NK-92 (cell line): ENCODE data around the gene FMN2.
"Not testable (repeated sequence)": the region's sequence is repeated elsewhere in the genome, so short reads cannot be mapped to it uniquely, and the experiment has no call there.

Source experiments
- DNase-seq: peaks from one replicate; lab custom pipeline; 2025; ENCODE audit not compliant: unreplicated experiment; lab: John Stamatoyannopoulos, UW

The FMN2 gene

GRCh38 chr1:240136402-240136801 lies 44.7 kb downstream of the FMN2 start:
- DNase-seq: no peak

GRCh38 chr1:240138867-240139266 lies 47.2 kb downstream of the FMN2 start:
- DNase-seq: no peak

DNA sequence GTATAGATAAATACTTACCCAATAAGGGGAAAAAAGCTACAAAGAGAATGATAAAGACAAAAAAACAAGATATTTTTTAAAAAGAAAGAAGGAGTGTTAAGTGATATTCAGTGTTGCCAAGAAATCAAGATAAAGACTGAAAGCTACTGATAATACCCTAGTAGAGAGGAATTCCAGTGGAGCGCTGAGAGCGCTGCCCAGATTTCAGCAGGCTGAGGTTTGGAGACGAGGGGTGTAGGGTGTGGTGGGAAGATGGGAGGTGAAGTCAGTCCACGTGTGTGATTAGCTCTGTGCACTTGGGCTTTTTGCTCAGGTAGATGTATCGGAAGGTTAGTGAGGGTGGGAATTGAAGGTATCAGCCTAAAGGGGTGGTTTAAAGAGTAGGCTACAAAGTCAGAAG lies 47.8 kb downstream of the FMN2 start:
- DNase-seq: no peak

GRCh38 chr1:240145120-240145519 lies 53.4 kb downstream of the FMN2 start:
- DNase-seq: no peak

GRCh38 chr1:240148333-240148732 lies 56.6 kb downstream of the FMN2 start:
- no peak for DNase-seq

DNA sequence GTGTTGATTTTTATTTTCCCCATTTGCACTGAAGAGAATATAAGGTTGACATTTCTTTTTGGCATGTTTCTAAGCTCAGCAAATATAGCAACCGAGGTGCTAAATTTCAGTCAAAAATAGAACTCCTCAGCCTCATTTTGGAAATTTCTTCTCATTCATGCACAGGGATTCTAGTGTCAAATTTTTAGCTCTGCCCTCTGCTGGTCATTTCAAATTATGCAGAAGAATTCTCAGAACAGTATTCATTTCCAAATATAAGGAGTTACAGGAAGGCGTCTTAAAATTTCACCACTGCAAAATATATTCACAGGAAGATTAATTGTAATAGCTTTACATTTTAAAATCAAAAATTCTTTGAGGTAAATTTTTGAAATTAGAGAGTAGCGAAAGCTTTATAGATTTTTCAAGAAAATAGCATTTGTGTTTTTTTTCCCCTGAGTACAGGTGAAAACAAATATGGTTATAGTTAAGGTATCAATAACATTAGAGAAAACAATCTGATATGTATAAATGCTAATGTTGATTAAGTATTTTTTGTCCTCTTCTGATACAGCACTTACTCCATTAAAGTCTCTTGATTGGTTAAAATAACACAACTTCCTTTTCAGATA lies 57.9 kb downstream of the FMN2 start:
- no peak for DNase-seq

DNA sequence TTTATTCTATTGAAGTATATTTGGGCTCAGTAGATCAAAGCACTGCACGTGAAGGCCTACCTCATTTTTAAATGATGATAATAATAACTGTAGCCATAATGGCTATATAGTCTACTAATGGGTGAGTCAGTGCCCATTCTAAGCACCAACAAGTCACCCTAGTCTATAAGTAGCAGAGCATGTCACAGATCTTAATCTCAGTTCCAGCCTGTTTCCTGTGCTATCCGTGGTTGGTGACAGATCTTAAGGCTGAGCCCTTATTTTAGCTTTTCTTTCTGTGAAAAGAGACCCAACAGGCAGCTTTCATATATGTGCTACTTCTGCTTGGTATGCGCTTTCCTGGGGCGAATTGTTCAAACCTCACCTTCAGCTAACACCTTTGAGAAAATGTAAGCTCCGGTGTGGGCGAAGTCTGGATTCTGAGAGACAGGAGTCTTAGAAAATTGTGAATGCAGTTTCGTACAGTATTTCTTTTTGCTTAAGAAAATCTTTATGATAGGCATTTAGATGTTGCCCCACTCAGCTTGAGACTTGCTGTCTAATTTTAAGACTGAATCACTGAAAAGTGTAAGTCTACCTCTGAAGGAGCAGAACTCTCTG lies 59.6 kb downstream of the FMN2 start:
- no peak for DNase-seq

DNA sequence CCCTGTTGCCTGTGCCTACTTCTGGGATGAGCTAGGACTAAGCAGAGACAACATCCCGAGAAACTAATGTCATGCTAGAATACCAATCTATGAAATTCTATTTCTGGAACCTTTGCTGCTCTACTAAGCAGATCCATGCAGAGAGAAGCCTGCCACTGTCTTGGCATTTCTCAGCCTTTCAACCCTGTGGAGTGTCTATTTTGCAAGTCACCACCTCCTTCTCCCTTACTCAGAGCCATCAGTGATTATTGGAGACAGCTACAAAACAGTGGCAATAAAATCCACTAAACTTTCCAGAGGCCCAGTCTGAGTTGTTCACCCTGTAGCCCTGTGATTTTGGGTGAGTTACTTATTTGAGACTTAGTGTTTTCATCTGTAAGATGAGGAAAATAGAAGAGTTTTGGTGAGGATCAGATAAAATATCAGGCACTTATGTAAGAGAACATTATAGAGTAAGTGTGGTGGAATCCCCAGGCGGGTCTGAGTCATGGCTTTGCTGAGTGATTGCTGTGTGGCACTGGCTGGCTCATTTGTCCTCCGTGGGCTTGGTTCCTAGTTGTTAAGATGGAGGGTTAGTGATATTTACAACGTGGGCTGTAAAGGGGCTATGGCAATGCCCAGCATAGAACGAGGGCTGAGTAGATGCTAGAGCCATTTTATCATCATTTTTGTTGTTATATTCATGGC lies 61.1 kb downstream of the FMN2 start:
- DNase-seq: no peak

GRCh38 chr1:240155605-240156004 lies 63.9 kb downstream of the FMN2 start:
- no peak for DNase-seq

DNA sequence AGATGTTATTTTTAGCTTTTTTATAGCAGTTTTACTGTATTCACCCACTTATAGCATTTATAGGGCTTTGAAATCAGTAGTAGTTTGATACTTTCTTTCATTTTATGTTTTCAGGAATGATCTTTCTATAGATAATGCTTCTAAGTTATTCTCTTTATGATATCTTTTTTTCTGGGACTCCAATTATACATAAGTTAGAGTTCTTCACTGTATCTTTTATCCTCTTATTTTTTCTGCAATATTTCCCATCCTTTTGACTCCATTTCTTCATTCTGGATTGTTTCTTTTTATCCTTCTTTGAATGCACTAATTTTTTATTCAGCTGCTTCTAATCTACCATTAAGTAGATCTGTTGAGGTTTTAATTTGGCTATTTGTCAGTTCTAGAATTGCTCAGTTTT lies 73.1 kb downstream of the FMN2 start:
- no peak for DNase-seq

GRCh38 chr1:240169188-240169587 lies 77.5 kb downstream of the FMN2 start:
- no peak for DNase-seq

- no peak for DNase-seq
Measured at GRCh38 chr1:240170266-240170665, 78.6 kb downstream of the FMN2 start.

GRCh38 chr1:240170806-240171205 lies 79.1 kb downstream of the FMN2 start:
- DNase-seq: no peak

DNA sequence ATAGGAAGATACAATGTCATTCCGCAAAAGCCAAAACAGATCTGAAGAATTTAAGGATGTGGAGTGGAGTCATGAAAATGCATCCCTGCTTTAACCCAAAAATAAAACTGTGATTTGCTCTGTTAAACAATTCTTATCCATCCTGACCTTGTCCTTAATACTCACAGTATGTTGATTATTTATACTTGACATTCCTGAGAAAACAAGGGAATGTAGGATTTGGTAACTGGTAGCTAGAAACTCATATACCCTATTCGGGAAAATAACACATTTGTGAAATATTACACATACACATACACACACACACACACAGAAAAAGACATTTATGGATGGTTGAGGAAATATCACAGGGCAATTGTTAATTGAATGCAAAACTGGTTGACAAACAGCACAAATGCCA lies 80.2 kb downstream of the FMN2 start:
- no peak for DNase-seq

DNA sequence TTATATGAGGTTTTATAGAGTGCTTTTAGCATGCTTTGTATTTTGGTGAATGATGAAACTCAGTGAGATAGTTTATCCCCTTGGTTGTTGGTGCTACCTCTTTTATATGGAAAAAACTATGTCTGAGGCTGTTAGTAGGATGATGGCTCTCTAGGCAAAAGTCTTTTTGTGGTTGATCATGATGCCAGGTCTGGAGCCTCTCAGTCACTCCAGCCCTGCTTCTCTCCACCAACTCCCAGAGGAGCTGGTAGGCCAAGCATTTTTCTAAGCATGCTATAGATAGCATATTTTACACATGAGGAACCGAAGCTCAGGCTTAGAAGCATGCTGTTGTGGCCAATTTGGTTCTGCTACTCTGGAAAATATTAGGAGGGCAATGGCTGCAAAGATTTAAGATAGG lies 82.2 kb downstream of the FMN2 start:
- DNase-seq: no peak

GRCh38 chr1:240174734-240175133 lies 83.1 kb downstream of the FMN2 start:
- DNase-seq: no peak

DNA sequence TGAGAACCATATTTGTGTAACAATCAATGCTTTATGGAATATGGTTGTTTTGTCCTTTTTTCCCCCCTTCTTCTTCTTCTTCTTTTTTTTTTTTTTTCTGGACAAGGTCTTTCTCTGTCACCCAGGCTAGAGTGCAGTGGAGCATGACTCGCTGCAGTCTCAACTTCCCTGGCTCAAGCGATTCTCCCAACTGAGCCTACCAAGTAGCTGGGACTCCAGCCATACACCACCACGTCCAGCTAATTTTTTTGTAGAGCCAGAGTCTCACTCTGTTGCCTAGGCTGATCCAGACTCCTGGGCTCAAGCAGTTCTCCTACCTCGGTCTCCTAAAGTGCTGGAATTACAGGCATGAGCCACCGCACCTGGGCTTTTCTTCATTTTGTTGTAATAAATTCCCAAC lies 86.7 kb downstream of the FMN2 start:
- no peak for DNase-seq

DNA sequence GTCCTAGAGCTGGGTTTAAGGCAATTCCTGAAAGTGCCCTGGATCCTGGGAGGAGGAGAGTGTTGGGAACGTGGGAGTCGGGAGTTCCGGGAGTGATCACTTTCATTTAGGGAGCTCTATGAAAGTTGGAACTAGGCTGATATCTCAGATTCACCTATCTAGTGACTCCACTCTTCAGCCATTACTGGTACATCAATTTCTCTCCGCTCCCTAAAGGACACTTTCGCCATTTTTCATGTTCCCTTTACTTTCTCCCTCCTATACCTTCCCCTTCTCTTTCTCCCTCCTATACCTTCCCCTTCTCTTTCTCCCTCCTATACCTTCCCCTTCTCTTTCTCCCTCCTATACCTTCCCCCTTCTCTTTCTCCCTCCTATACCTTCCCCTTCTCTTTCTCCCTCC lies 93.0 kb downstream of the FMN2 start:
- not testable (repeated sequence) for DNase-seq

- DNase-seq: no peak
Measured at GRCh38 chr1:240188139-240188538, 96.5 kb downstream of the FMN2 start.

DNA sequence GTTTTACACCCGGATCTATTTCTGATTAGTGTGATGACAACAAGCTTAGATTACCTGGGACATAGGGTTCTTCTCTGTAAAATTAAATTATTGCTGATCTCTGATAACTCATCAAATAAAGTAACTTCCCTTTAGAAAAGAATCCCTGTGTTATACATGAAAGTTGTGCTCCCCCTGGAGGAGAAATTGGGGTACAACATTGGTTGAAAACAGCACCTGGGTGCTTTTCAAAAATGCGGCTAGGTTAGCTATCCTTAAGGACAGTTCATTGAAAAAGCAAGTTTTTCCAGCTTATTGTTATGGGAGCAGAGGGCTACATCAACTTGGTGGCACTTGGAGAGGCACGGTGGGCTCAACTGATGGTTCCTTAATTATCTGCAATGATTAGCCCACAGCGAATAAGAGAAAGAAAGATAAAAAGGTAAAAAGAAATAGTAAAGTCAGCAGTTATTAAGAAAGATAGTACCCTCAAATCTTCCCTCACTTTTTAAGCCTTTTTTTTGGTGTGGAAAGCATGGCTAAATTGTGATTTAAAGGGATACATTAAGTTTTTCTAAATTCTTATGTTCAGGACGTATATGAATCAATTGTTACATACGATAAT lies 97.8 kb downstream of the FMN2 start:
- DNase-seq: no peak

GRCh38 chr1:240190881-240191401 lies 99.3 kb downstream of the FMN2 start:
- no peak for DNase-seq

GRCh38 chr1:240192851-240193250 lies 101.2 kb downstream of the FMN2 start:
- no peak for DNase-seq
